GM21619 (cell line): ENCODE measurements around the gene ULK1.

Experiments used
- ATAC-seq: cut with Tn5 transposase; IDR thresholded peaks from one replicate; pipeline ENCODE4 v1.9.1; 2021; ENCODE audit not compliant: unreplicated experiment

ULK1 gene

GRCh38 chr12:131894313-131894860, at the start of gene ULK1:
ULK1 (plus strand) TSS chr12:131894622; CDS start chr12:131895002, 380 bp downstream.
- ATAC-seq: peak; percentile 76

GRCh38 chr12:131844656-131845055, 49.8 kb upstream of the ULK1 start:
- no peak for ATAC-seq

GRCh38 chr12:131845121-131845520, 49.3 kb upstream of the ULK1 start:
- ATAC-seq: no peak

- no peak for ATAC-seq
Observed at GRCh38 chr12:131847456-131847855, 47.0 kb upstream of the ULK1 start.

GRCh38 chr12:131848753-131849152, 45.7 kb upstream of the ULK1 start:
- ATAC-seq: no peak

GRCh38 chr12:131849700-131850553, 44.5 kb upstream of the ULK1 start:
- no peak for ATAC-seq

- ATAC-seq: no peak
Observed at GRCh38 chr12:131850856-131851559, 43.4 kb upstream of the ULK1 start.

- no peak for ATAC-seq
Observed at GRCh38 chr12:131851741-131852550, 42.5 kb upstream of the ULK1 start.

GRCh38 chr12:131852551-131853299, 41.7 kb upstream of the ULK1 start:
- ATAC-seq: no peak

- no peak for ATAC-seq
Observed at GRCh38 chr12:131853832-131854797, 40.3 kb upstream of the ULK1 start.

GRCh38 chr12:131854861-131855476, 39.5 kb upstream of the ULK1 start:
- ATAC-seq: no peak

- no peak for ATAC-seq
Observed at GRCh38 chr12:131855521-131856142, 38.8 kb upstream of the ULK1 start.

- no peak for ATAC-seq
Observed at GRCh38 chr12:131856366-131857097, 37.9 kb upstream of the ULK1 start.

GRCh38 chr12:131857908-131858850, 36.2 kb upstream of the ULK1 start:
- ATAC-seq: no peak

- no peak for ATAC-seq
Observed at GRCh38 chr12:131860472-131861260, 33.8 kb upstream of the ULK1 start.
